Dermis blood vessel endothelial cell (primary cell): Measurements from ENCODE around the gene GLRA1. TPM values are rescaled to one million over a fixed set of nuclear protein-coding genes. Genes with fewer than 3 reads are reported as not detected.

Experiments used
- total RNA-seq: library from RNA; depleted of rRNA; stranded (reverse); fragments of >200 nt; gene quantifications from 2 replicates; pipeline ENCODE4 v1.2.3, GENCODE V29; 2014

GLRA1 gene
- total RNA-seq, 1 donor from 2014 or later, result not detected

Other genes starting within 250 kb of the GLRA1 start
- gene SPARC, start 237.9 kb downstream of the GLRA1 start, total RNA-seq, result 756 and 1,107 TPM in 2 replicates
- 69.8 and 96.3 TPM in 2 replicates for gene ATOX1, start 166.2 kb downstream of the GLRA1 start, total RNA-seq
- 244 and 263 TPM in 2 replicates for gene G3BP1, start 152.9 kb downstream of the GLRA1 start, total RNA-seq